Measurements from ENCODE around the gene GBF1. TPM values are rescaled to one million over a fixed set of nuclear protein-coding genes. Genes with fewer than 3 reads are reported as not detected.
A peak's percentile ranks its signal among the peaks of the same experiment; 100 is the strongest.

Gene GBF1
- total and polyA plus RNA-seq, 2 of the 13 experiments (the other 11 are each of a cell fraction or from before 2014, with no cell fraction given): 17.1 to 21.9 TPM

GRCh38 chr10:102291221-102291905 lies 46.0 kb downstream of the GBF1 start (continued):
- no peak for TF ChIP-seq ZNF280D (CRISPR knock-in tag; IDR thresholded peaks at IDR 0.05)
- TF ChIP-seq HDAC1 (CRISPR knock-in tag; IDR thresholded peaks at IDR 0.05): no peak
- TF ChIP-seq MBD4 (IDR thresholded peaks at IDR 0.05; ENCODE audit: borderline replicate concordance, low read length): no peak
- no peak for TF ChIP-seq ZBTB3 (CRISPR knock-in tag; IDR thresholded peaks at IDR 0.05; ENCODE audit: borderline replicate concordance, low read depth)

- Histone ChIP-seq H3K9me3 (ENCODE audit: low read length) (no peaks in the 10 kb centered on the region), H2AFZ (ENCODE audit: low read length) (no peak overlapping the region), H3K9ac (ENCODE audit: insufficient read depth, low read depth, low read length) (no peak overlapping the region), H3K27ac (ENCODE audit: extremely low read length, insufficient read depth, low read length) (no peak overlapping the region), H3K4me1 (ENCODE audit: insufficient read depth, low read length) (peaks cover 29% of the 10 kb centered on the region), H4K20me1 (ENCODE audit: insufficient read depth, low read length) (peaks cover 17% of the 10 kb centered on the region), H3K79me2 (ENCODE audit: insufficient read depth, low read length) (peaks cover 13% of the 10 kb centered on the region), H3K27me3 (ENCODE audit: control insufficient read depth in 1 of 2, insufficient read depth in 2 of 2, low read length in 2 of 2) (no peaks in the 10 kb centered on the region), H3K4me2 (ENCODE audit: low read depth, low read length) (no peak overlapping the region), H3K36me3 (replicated peaks in 1 of 2; ENCODE audit: control insufficient read depth in 1 of 2, insufficient read depth in 2 of 2, low read length in 2 of 2) (no peaks in the 10 kb centered on the region), H3K4me3 (replicated peaks in 1 of 3; ENCODE audit: insufficient read depth in 1 of 3, low read depth in 2 of 3, low read length in 3 of 3) (no peak overlapping the region)
- in situ Hi-C loops (cut with HindIII; ENCODE audit: extremely low pct_ligation_motif_present, low pct_unique_long_range_greater_than_20kb) (no loop called here), intact Hi-C loops (cut with micrococcal nuclease; ENCODE audit: unreplicated experiment) (no loop called here)
- ChIA-PET CTCF (ENCODE audit: low intra/inter-chr PET ratio, low total read pairs) (no interaction called here), POLR2A (no interaction called here)
- TF ChIP-seq SALL1 (CRISPR knock-in tag; IDR thresholded peaks at IDR 0.05): no peak
- TF ChIP-seq ZBTB49 (CRISPR knock-in tag; IDR thresholded peaks at IDR 0.05; ENCODE audit: borderline replicate concordance): no peak
- TF ChIP-seq NFRKB (IDR thresholded peaks at IDR 0.05): no peak
- TF ChIP-seq PHF5A (CRISPR knock-in tag; IDR thresholded peaks at IDR 0.05; ENCODE audit: low read depth, unreplicated experiment): no peak
- DNase-seq (ENCODE audit: low spot score) (no peak), ATAC-seq (no peak), FAIRE-seq (no peak)
- 100% methylated on average over 1 of the region's 1 CpG for WGBS (ENCODE audit: low lambda C conversion rate)
- TSS peak; percentile 28 for BruUV-seq (replicated peaks)
These were observed 51.8 kb downstream of the GBF1 start for GRCh38 chr10:102297101-102297500.
